GM18907 (cell line): Measurements from ENCODE around the gene KCND3.
"Not testable (repeated sequence)": the region's sequence is repeated elsewhere in the genome, so short reads cannot be mapped to it uniquely, and the experiment has no call there.

Source experiments
- ATAC-seq: cut with Tn5 transposase; IDR thresholded peaks from one replicate; pipeline ENCODE4 v1.9.1; 2021; ENCODE audit warnings: mild to moderate bottlenecking, moderate library complexity; ENCODE audit not compliant: unreplicated experiment

The KCND3 gene

DNA sequence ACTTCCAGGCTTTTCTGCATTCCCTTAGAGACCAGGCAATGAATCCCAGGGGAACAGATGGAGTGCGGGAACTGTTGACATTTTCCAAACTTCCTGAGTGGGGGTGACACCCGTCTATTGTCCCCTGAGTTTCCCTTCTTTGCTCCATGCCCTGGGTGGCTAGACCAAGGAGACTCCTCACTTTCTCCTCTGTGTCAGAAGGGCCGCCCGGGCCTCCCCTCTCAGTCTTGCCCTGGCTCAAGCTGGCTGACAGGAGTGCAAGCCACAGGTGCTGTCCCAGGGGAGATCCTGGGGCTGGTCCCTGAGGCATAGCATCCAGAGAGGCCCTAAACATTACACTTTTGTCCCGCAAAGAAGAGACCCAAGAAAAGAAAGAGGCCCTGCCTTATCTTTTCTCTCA lies 170.9 kb downstream of the KCND3 start:
- no peak for ATAC-seq

DNA sequence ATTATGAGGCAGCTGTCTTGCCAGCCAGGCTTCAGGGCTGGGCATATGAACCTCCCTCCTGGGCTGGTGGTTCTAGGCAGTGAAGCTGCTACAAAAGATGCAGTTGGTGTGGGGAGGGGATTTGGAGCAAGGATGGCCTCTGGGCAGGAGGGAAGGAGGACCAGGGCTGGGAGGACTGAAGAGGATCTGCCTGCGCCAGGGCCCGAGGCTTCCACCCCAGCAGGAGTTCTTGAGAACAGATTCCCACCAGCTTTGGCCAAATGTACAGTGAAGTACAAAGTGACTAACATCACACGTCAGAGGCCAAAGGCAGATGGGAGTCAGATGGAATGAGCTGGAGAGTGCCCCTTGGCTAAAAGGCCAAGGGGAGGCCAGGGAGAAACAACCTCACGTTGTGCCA lies 171.4 kb downstream of the KCND3 start:
- no peak for ATAC-seq

DNA sequence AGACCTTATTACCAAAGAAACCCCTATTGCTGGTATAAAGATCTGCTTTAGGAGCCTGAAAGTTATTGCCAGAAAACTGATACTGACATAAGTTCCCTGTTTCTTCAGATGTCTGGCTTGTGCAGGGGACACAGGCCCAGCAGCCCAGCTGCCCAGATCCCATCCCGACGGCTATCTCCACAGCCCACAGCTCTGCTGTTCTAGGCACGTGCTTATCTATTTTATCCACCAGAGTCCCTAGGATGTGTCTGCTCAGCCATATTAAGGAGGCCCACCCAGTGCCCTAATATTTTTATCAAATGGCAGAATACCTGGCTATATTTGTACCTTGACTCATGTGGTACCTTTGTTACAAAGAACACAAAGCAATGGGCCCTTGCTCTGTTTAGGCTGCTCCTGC lies 174.8 kb downstream of the KCND3 start:
- no peak for ATAC-seq

DNA sequence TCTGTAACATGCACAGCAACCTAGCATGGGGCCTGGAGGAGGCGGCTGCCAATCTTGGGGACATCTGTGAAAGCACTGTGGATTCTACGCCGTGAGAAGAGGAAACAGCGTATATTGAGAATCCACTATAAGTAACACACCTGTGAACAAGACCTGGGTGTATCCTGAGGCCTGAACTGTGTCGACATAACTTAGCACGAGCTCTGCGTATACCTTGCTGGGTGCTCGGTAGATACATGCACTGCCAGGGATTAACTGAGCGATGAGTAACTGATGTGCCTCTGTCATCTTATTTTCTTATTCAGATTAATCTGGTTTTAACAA lies 175.2 kb downstream of the KCND3 start:
- ATAC-seq: no peak

DNA sequence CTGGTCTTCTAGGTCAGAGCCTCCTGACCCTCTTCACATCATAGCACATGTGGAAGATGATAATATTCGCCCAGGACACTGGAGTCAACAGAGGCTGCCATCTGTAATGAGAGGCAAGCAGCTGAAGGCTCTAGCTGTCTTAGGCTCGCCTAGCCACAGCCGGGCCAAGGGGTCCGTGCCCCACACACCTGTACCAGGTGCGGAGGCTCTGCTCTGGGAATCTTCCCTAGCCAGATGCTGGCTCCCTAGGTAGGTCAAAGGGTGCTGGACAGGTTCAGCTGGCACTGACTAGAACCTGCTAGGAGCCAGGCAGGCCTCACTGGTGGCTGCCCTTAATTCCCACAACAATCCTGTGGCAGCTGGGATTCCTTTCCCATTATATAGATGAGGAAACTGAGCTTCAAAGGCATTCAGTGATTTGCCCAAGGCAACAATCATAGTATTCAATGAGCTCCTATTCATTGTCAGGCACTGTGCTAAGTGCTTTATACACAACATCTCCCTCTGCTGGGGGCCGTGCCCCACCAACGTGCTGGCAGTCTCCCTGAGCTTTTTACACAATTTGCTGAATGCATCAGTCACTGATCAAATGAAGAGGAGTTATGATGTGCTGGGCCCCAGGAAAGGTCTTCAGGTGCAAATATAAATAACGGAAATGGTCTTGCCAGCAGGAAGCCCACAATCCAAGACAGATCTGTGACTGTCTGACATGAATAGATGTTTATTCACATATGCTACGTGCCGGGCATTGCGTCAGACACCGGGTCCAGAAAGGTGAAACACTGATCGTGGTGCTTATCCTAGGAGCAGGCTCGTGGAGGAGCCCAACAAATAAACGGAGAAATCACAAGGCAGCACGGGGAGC lies 175.8 kb downstream of the KCND3 start:
- ATAC-seq: no peak

DNA sequence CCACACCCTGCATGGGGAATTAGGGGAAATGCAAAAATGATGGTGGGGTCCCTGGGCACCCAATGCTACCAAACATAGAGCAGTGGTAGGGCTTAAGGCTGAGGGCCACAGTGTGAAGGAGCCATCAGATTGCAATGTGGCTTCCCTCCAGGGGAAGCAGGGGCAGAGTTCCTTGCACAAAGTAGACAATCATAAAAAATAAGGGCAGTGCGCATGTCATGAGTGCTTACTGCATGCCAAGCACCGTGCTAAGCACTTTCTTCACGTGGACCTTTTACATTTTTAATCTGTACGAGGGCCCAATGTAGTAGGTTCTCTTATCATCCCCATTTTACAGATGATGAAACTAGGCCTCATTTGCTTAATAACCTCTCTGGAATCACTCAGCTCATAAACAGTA lies 177.2 kb downstream of the KCND3 start:
- no peak for ATAC-seq

DNA sequence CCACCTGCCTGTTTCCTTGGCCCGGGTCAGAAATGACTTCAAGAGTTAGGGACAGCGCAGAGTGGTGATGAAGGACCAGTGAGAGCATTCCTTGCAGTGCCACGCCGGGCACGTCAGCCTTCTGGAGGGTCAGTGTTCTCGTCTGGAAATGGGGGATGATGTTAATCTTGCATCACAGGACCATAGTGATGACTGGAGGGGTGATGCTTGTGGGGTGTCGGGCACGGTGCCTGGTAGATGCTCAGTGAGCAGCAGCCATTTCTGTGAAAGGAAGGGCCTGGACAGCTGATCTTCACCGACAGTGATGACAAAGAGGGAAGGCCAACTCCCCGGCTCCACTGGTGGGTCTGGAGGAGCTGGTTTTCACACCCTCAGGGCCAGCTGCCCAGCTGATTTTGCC lies 177.6 kb downstream of the KCND3 start:
- ATAC-seq: no peak

DNA sequence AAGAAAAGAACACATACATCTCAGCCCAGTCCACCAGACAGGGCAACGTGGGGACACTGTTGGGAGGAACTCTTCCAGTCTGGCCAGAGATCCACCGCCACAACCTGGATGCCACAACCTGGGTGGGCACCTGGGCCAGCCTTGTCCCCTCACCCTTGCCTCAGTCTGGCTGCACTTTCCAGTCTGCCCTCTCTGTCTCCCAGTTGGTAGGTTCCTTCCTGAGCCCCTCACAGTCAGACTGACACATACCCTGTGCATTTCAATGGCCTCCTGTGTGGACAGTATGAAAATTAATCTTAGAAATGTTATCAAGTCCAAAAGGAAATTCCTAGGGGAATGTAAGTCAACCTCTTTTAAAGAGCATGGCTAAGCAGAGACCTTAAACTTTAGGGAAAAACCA lies 184.2 kb downstream of the KCND3 start:
- ATAC-seq: no peak

DNA sequence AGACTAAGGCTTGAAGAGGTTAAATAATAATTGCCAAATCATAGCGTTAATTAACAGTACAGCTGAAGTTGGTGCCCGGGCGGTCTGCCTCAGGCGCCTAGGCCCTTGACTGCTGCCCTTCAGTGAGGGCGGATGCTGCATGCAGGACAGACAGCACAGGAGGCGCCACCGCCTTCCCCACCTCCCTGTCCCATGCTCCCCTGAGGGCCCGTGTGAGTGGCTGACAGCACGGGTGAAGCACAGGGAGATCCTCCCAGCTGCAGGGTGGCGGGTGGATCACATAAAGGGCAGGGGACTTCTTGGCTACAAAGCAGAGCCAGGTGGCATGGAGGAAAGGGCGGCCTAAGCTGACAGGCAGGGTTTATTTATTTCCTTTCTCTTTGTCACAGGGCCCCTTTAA lies 184.7 kb downstream of the KCND3 start:
- ATAC-seq: no peak

DNA sequence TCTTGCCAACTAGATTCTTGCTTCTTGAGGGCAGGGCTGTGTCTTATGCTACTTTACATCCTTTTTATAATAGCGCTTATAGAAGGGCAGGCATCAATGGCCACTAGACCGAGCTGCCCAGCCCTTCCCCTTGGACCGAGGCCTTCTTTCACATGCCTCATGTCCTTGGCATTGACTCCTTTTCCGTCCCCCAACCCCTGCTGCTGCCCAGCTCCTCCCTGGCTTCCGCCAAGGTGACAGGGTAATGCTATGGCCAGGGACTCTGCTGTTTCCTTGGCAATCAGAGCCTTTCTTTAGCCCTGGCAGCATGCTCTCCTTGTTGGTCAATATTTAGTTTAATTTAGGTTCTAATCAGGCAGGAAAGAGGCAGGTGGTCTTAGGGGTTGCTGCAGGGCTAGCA lies 185.5 kb downstream of the KCND3 start:
- no peak for ATAC-seq

DNA sequence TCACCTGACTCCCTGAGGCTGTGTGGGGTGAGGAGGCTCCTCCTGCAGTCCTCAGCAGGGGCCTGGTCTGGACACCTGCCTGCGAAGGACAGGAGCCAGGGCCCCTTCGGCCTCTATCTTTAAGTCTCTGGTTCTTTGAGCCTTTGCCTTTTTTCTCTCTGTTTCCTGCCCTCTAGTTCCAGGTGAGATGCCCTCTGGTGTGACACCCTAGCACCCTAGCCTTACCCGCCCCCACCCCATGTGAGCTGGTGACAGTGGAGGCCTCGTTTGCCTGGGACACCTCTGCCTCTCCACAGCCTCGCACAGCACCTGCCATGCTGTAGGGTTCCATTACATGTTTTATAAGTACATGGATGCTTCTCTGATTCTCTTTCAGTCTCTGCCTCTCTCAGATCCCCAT lies 186.5 kb downstream of the KCND3 start:
- no peak for ATAC-seq

DNA sequence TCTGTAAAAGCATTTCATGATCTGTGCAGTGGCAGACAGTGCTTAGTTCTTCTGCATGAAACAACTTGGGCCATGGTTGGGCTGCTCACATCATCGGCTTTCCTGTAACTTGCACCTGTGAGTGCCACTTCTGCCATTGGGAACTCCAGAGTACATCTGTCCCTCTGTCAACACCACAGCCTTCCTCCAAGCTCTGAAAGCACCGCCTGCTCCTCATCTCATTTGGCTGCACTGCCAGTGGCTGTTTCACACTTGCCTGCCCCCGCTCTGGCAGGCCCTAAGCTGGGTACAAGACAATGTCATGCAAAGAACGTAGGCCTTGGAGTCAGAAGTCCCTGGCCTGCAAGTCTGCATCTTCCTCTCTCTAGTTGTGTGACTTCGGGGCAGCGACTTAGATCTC lies 187.4 kb downstream of the KCND3 start:
- no peak for ATAC-seq

DNA sequence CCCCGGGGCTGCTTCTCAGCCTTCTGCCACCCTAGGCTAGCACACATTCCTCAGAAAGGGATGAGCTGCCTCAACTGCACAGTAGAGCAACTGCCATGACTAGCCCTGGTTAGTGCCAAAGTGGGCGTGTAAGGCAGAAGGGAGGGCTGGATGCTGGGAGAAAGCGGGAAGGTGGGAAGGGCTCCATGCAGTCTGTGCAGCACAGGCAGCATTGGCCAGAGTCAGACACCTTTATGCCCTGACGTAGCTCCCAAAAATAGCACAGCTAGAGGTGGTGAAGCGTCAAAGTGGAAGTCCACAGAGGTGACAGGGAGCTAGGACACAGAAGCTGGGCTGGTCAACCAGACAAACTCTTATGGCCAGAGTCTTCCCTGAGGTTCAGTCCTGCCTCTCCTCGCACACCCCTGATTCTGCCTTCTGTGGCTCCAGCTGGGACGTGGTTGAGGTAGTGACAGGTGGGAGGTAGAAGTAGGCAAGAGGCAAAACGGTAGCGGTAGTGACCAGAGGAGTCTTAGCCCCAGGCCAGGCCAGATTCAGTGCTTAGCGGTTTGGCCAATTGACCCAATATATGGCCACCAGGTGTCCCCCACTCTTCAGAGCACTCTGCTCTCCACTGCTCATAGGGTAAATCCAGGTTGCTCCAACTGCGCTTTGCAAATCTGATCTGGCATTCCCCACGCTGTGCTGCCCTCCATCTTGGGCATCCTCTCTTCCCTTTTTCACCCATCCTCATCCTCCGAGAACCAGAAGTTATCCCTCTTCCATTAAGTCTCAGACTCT lies 188.2 kb downstream of the KCND3 start:
- ATAC-seq: no peak

DNA sequence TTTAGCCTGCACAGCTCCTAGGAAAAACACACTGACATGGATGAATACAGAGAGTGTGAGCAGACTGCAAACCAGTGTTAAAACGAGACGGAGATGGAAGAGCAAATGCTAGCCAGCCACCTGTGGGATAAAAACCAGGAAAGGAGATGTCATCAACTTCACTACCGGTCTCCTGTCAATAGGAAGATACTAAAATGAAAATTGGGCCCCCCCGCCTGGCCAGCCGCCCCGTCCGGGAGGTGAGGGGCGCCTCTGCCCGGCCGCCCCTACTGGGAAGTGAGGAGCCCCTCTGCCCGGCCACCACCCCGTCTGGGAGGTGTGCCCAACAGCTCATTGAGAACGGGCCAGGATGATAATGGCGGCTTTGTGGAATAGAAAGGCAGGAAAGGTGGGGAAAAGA lies 189.7 kb downstream of the KCND3 start:
- not testable (repeated sequence) for ATAC-seq

DNA sequence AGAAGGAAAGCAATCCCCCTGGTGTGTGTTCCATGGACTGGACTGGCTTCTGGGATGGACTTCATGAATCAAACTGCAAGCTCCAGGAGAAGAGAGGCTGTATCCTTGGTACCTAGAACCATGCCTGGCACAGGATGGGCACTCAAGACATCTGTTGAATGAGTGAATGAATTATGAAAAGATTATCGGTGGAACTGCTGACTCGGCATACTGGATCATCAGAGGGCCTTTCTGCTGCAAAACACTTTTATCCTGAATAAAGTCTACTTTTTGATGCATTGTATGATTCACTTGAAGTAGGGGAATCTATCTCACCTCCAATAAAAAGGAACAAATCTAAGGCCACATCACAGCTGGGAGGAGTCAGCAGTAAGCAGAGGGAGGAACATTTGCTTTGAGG lies 190.9 kb downstream of the KCND3 start:
- ATAC-seq: no peak

DNA sequence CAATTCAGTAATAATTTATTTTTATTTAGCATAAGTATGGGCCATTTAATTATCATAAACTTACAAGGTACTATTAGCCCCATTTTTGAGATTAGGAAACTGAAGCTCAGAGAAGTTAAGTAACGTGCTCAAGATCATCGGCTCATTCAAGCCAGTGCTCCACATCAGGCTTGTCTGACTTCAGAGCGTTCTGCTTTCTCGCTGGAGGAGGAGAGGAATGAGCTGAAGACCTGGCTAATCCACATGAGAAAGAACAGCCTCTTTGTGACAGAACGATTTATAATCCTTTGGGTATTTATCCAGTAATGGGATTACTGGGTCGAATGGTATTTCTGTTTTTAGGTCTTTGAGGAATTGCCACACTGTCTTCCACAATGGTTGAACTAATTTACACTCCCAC lies 194.1 kb downstream of the KCND3 start:
- no peak for ATAC-seq

DNA sequence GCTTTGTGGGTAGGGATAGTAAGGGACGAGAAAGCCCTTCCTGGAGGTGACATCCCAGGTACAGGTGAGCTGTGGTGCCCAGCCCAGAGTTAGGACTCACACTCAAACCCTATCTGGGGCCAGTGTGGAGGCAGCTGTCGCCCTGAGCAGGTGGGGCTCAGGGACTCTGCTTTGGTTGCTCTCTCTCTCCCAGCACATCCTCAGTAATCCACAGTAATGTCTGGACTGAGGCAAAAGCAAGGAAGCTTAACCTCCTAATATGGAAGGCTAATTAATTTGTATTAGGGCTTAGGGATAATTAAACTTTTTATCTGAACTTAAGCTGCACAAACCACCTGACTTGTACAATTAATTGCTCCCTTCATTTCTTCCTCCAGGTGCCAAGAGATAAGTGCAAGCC lies 195.5 kb downstream of the KCND3 start:
- ATAC-seq: no peak

DNA sequence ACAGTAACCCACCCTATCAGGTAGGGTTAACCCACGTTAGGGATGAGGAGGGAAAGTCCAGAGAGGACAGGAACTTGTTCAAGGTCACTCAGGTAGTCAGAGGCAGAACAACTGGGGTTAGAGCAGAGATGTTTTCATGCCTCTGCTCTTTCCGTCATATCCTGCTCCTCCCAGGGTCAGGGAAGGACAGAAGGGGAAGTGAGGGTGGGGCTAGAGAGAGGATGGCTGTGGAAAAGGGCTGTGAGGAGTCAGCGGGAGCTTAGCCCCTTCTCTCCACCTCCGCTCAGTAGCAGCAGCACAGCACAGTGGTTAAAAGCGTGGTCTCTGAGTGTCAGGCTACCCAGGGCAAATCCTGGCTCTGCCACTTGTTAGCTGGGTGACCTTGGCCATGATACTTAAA lies 197.2 kb downstream of the KCND3 start:
- ATAC-seq: no peak

DNA sequence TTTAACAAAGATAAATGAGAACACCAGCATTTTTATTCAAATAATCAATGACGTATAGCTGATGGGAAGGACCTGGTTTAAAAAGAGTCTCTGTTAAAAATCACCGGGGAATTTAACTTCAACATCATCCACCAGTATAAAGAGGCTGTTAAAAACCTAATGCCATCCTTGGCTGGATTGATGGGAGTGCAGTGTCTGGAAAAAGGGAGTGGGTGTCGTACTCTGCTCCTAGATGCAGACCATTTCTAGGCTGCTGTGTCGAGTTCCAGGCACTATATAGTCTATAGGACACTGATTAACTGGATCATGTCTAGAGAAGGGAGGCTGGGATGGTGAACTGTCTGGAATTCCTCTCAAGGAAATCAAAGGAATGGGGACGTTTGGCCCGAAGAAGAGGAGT lies 197.7 kb downstream of the KCND3 start:
- no peak for ATAC-seq

DNA sequence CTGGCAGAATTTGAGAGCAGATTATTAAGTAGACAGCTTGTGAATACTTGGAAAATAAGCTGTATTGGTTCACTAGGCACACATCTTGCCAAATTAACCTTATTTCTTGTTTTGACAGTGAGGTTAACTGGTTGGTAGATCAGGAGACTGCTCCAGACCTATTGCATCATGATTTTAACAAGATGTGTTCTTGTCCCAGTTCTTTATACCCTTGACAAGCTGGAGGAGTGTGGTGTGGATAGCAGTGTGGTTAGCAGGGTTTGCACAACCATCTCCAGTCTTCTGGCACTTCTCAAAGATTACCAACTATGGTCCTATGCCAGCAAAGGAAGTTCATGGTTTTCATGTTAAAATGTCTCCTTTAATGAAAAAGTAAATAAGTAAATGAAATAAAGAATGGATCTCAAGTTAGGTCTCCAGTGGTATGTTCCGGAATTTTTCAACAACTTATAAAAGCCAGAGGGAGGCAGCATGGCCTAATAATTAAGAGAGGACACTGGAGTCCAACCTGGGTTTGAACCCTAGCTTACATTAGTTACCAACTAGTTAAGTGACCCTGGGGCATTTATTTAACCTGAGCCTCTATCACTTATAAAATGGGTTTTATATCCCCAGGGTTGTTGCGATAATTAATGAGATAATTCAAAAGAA lies 199.7 kb downstream of the KCND3 start:
- no peak for ATAC-seq

DNA sequence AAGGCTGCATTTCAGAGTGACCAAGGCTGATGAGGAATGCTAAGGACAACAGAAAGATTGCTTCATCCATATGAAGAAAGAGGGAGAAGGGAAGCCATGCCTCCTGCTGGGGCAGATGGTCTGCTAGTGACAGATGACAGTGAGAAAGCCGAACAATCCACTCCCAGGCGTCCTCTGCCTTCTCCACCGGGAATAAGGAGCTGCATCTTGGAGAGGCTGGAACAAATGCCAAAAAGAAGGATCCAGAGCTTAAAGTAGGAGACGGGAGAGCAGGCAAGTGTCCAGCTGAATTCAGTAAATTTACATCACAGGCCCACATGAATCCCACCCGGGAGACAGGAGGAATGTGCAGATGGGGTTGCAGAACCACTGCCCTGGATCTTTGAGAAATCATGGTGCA lies 200.3 kb downstream of the KCND3 start:
- no peak for ATAC-seq

DNA sequence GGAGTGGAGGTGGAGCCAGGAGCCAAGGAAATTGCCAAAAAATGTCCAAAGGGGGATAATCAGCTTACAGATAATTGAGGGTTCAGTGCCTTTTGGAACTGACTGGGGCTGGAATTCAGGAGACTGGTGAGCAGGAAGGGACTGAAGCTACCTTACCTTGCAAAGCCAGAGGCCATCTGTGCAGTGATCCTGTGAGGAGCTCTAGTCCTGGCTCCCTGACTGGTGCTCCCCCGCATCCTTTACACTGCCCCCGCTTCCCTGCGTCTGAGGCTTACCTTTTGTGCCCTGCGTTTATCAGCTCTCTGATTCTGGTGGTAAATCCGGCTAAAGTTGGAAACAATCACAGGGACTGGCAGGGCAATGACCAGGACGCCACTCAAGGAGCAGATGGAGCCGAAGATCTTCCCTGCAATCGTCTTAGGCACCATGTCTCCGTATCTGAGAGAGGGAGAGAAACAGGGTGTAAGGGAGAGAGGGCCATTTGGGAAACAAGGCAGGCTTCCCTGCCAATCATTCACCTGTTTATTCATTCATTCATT lies 202.7 kb downstream of the KCND3 start:
- no peak for ATAC-seq
